ENCODE data around the gene SNAPC4.
A peak's percentile ranks its signal among the peaks of the same experiment; 100 is the strongest.

DNA sequence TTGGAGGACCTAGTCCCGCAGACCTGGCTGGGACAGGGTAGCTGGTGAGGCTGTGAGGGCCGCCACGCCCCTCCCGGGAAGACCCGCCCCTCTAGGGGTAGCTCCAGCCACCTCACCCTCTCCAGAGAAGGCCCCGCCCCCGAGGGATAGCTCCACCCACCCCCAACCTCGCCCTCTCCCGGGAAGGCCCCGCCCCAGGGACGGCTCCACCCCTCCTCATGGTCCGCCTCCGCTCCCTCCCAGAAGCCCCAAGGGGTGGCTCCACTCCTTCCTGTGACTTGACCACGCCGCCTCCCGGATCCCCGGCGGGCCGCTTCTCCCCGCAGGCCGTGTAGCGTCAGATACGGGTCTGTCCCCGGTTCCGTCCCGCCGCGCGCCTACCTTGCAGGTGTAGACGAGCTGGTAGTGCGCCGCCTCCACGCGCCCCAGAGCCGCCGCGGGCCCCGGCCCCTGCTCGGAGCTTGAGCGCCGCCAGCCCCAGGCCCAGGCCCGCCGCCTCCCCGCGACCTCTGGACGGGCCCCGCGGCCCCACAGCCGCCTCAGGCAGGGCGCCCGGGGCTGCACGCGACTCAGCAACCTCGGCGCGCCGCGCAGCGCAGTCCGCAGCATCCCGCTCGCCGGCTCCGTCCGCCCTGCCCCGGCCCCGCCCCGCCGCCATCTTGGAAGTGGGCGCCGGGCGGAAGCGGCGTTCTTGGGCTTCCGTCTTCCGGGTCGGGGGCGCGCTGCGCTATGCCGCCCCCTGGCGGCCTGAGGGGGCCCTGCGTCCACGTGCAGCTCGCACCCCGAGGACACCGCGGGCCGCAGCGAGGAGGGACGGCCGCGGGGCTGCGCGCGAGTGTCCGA lies 36.6 kb downstream of the SNAPC4 start, which contains the start of gene DNLZ:
- peak; percentile 62 for TF ChIP-seq CTCF (IDR thresholded peaks at IDR 0.05; ENCODE audit: low read depth, low read length)
- TF ChIP-seq, protein P1, sequence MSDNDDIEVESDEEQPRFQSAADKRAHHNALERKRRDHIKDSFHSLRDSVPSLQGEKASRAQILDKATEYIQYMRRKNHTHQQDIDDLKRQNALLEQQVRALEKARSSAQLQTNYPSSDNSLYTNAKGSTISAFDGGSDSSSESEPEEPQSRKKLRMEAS (IDR thresholded peaks at IDR 0.05; ENCODE audit: low read depth, low read length), result peak; percentile 97
- TF ChIP-seq MYC (IDR thresholded peaks at IDR 0.05; ENCODE audit: low read depth, low read length), result peak; percentile 99
